Lung (tissue), 12 donors: Measurements from ENCODE around the gene ARL14EPL. TPM values are rescaled to one million over a fixed set of nuclear protein-coding genes. Genes with fewer than 3 reads are reported as not detected.

Experiments used
- ATAC-seq: fragments of 200-7000 bp; cut with Tn5 transposase; one replicate; pipeline ENCODE4 v1.9.1; 2020; ENCODE audit warnings: moderate number of reproducible peaks; ENCODE audit not compliant: insufficient read depth, low FRiP score
- DNase-seq, 3 donors: peaks; one replicate each; pipeline ENCODE4 v3.0.0-alpha.2; 2013 to 2017
- H3K27ac ChIP-seq, 2 donors: one replicate each; pipeline ENCODE4 v1.5.1; 2013; ENCODE audit warnings: mild to moderate bottlenecking in 2 of 2, moderate library complexity in 2 of 2, control low read depth in 1 of 2, inconsistent platforms in 1 of 2, low read depth in 1 of 2, low read length in 1 of 2
- H3K27me3 ChIP-seq, 3 donors: one replicate each; pipeline ENCODE4 v1.5.1; 2013; ENCODE audit warnings: low read length in 2 of 3; ENCODE audit not compliant: control insufficient read depth in 3 of 3, insufficient read depth in 3 of 3
- H3K36me3 ChIP-seq, 4 donors: one replicate each; pipeline ENCODE4 v1.5.1; 2013; ENCODE audit warnings: low read length in 4 of 4, mild to moderate bottlenecking in 1 of 4, moderate library complexity in 1 of 4; ENCODE audit not compliant: control insufficient read depth in 4 of 4, insufficient read depth in 4 of 4
- H3K4me1 ChIP-seq, 5 donors: one replicate each; pipeline ENCODE4 v1.5.1; 2013; ENCODE audit warnings: low read length in 5 of 5, mild to moderate bottlenecking in 2 of 5, moderate library complexity in 1 of 5; ENCODE audit not compliant: control insufficient read depth in 5 of 5, insufficient read depth in 5 of 5
- H3K4me3 ChIP-seq: one replicate; pipeline ENCODE4 v1.5.1; 2013; ENCODE audit warnings: mild to moderate bottlenecking, control low read depth, moderate library complexity
- H3K9ac ChIP-seq, 2 donors: one replicate each; pipeline ENCODE4 v1.5.1; 2013; ENCODE audit warnings: low read length in 2 of 2, control low read depth in 1 of 2; ENCODE audit not compliant: insufficient read depth in 1 of 2
- H3K9me3 ChIP-seq, 4 donors: one replicate each; pipeline ENCODE4 v1.5.1; 2013; ENCODE audit warnings: low read length in 3 of 4, mild to moderate bottlenecking in 1 of 4, moderate library complexity in 1 of 4; ENCODE audit not compliant: control insufficient read depth in 4 of 4, insufficient read depth in 3 of 4
- CTCF ChIP-seq: IDR thresholded peaks from 2 replicates; pipeline ENCODE4 v1.5.1; 2012; ENCODE audit warnings: mild to moderate bottlenecking; ENCODE audit errors: control extremely low read depth, extremely low read depth
- WGBS, 2 donors: extraction: QIAGEN DNeasy Blood & Tissue Kit; methylation state at CpG; one replicate each; pipeline ENCODE4 v1.1.7; 2013; 5-methylcytosine and 5-hydroxymethylcytosine counted together
- polyA plus RNA-seq, 2 donors: library from polyadenylated mRNA; stranded (reverse); fragments of 200-250 nt; gene quantifications; one replicate each; pipeline ENCODE4 v1.2.1, GENCODE V29; 2013
- total RNA-seq, 2 donors: library from RNA; depleted of rRNA in 1 of 2; stranded (reverse); fragments of >200 nt in 1 of 2; gene quantifications; one replicate each; pipeline ENCODE4 v1.2.1, GENCODE V29; 2014 to 2021
- donor health status: control.
- donor health status: control.
- donor health status: Bipolar disorder and iron deficiency.
- donor health status: healthy.
- donor health status: DM: yes; HTN: yes; CAD: no.

The ARL14EPL gene
- total and polyA plus RNA-seq, 4 donors, result 0.10 TPM; not detected in 3

GRCh38 chr5:116002116-116002906, 30.0 kb upstream of the ARL14EPL start:
- Histone ChIP-seq H3K27me3 (no peaks in the 10 kb centered on the region), H3K27ac (no peak overlapping the region), H3K9ac (no peak overlapping the region), H3K4me3 (no peak overlapping the region), H3K4me1 (no peaks in the 10 kb centered on the region), H3K9me3 (no peaks in the 10 kb centered on the region), H3K36me3 (no peaks in the 10 kb centered on the region)
- 82 to 88% methylated on average over 6 of the region's 6 CpGs for WGBS, 2 donors
- no peak for TF ChIP-seq CTCF
- no peak for ATAC-seq
- no peak for DNase-seq

GRCh38 chr5:116004248-116004647, 28.0 kb upstream of the ARL14EPL start:
- 89 to 93% methylated on average over 3 of the region's 3 CpGs for WGBS, 2 donors
- Histone ChIP-seq H3K9me3 (no peaks in the 10 kb centered on the region), H3K4me1 (no peaks in the 10 kb centered on the region), H3K4me3 (no peak overlapping the region), H3K27ac (no peak overlapping the region), H3K36me3 (no peaks in the 10 kb centered on the region), H3K9ac (no peak overlapping the region), H3K27me3 (no peaks in the 10 kb centered on the region)
- ATAC-seq (no peak), DNase-seq (no peak)
- no peak for TF ChIP-seq CTCF

- H3K27me3 ChIP-seq, result no peaks in the 10 kb centered on the region
- TF ChIP-seq CTCF, result no peak
- ATAC-seq (no peak), DNase-seq (peak in 1 of 3 donors; percentile 21)
- H3K9ac ChIP-seq, result no peak overlapping the region
- H3K9me3 ChIP-seq, result no peaks in the 10 kb centered on the region
- H3K4me3 ChIP-seq, result no peak overlapping the region
- no peaks in the 10 kb centered on the region for H3K36me3 ChIP-seq
- no peak overlapping the region for H3K27ac ChIP-seq
- no peaks in the 10 kb centered on the region for H3K4me1 ChIP-seq
- WGBS, 2 donors, result 80 to 82% methylated on average over 3 of the region's 3 CpGs
Measured at GRCh38 chr5:116009806-116010205, 22.5 kb upstream of the ARL14EPL start.

- no peaks in the 10 kb centered on the region for H3K27me3 ChIP-seq
- H3K9ac ChIP-seq, result no peak overlapping the region
- DNase-seq (no peak), ATAC-seq (no peak)
- H3K36me3 ChIP-seq, result no peaks in the 10 kb centered on the region
- no peaks in the 10 kb centered on the region for H3K4me1 ChIP-seq
- no peak overlapping the region for H3K27ac ChIP-seq
- no peaks in the 10 kb centered on the region for H3K9me3 ChIP-seq
- no peak for TF ChIP-seq CTCF
- no peak overlapping the region for H3K4me3 ChIP-seq
Measured at GRCh38 chr5:116011046-116011445, 21.2 kb upstream of the ARL14EPL start.
